DND-41 (cell line): ENCODE measurements around the gene MUC5B.

Experiments
- ATAC-seq: fragments of 200-7000 bp; cut with Tn5 transposase; 3 replicates; pipeline ENCODE4 v1.9.1; 2021; ENCODE audit warnings: low read depth; ENCODE audit not compliant: insufficient read depth
- DNase-seq: peaks from one replicate; pipeline ENCODE4 v3.0.0-alpha.2; 2020
- H2AFZ ChIP-seq: 2 replicates; pipeline ENCODE4 v1.6.0; 2012; ENCODE audit warnings: low read depth, low read length
- H3K27ac ChIP-seq: 2 replicates; pipeline ENCODE4 v1.5.1; 2012; ENCODE audit warnings: low read length, inconsistent platforms
- H3K27me3 ChIP-seq: fragments of 200-600 bp; sonication (generic); 2 replicates; pipeline ENCODE4 v1.6.0; 2012; ENCODE audit warnings: low read length, mild to moderate bottlenecking, inconsistent platforms; ENCODE audit not compliant: insufficient read depth, poor library complexity
- H3K36me3 ChIP-seq: 2 replicates; pipeline ENCODE4 v1.5.1; 2012; ENCODE audit warnings: low read length, inconsistent platforms; ENCODE audit not compliant: insufficient read depth
- H3K4me1 ChIP-seq: 2 replicates; pipeline ENCODE4 v1.5.1; 2012; ENCODE audit warnings: mild to moderate bottlenecking, low read length; ENCODE audit not compliant: insufficient read depth
- H3K4me2 ChIP-seq: 2 replicates; pipeline ENCODE4 v1.6.0; 2012; ENCODE audit warnings: mild to moderate bottlenecking, moderate library complexity, low read length, inconsistent platforms; ENCODE audit not compliant: insufficient read depth
- H3K4me3 ChIP-seq, 2 experiments: fragments of 200-600 bp in 1 of 2; shearing (Covaris generic) in 1 of 2; 2 replicates each; pipeline ENCODE4 v1.5.1; 2012 to 2016; ENCODE audit warnings: inconsistent platforms in 2 of 2, low read length in 2 of 2, mild to moderate bottlenecking in 2 of 2, low read depth in 1 of 2, moderate library complexity in 1 of 2
- H3K79me2 ChIP-seq: 2 replicates; pipeline ENCODE4 v1.6.0; 2012; ENCODE audit warnings: low read length, inconsistent platforms; ENCODE audit not compliant: insufficient read depth
- H3K9ac ChIP-seq: 2 replicates; pipeline ENCODE4 v1.6.0; 2012; ENCODE audit warnings: low read depth, mild to moderate bottlenecking, inconsistent platforms, low read length, moderate library complexity
- H3K9me3 ChIP-seq: 2 replicates; pipeline ENCODE4 v1.5.1; 2012; ENCODE audit warnings: low read length, moderate library complexity, mild to moderate bottlenecking, inconsistent platforms; ENCODE audit not compliant: insufficient read depth, severe bottlenecking
- H4K20me1 ChIP-seq: 2 replicates; pipeline ENCODE4 v1.6.0; 2012; ENCODE audit warnings: low read length; ENCODE audit not compliant: insufficient read depth
- CTCF ChIP-seq: IDR thresholded peaks from 2 replicates; pipeline ENCODE4 v1.5.1; 2012; ENCODE audit warnings: borderline replicate concordance, low read length, moderate library complexity, mild to moderate bottlenecking; ENCODE audit not compliant: poor library complexity, severe bottlenecking; ENCODE audit errors: extremely low read depth
- EZH2 ChIP-seq: IDR thresholded peaks from 3 replicates; pipeline ENCODE4 v1.6.1; 2012; ENCODE audit warnings: borderline replicate concordance, low read depth, mild to moderate bottlenecking, moderate library complexity, low read length, inconsistent platforms; ENCODE audit not compliant: severe bottlenecking

Gene MUC5B

GRCh38 chr11:1254733-1255132 lies 31.9 kb downstream of the MUC5B start:
- no peaks in the 10 kb centered on the region for H3K79me2 ChIP-seq
- H3K4me2 ChIP-seq, result no peak overlapping the region
- no peak overlapping the region for H3K27ac ChIP-seq
- no peak overlapping the region for H3K9ac ChIP-seq
- DNase-seq (no peak), ATAC-seq (no peak)
- H4K20me1 ChIP-seq, result no peaks in the 10 kb centered on the region
- TF ChIP-seq CTCF, result no peak
- TF ChIP-seq EZH2, result no peak
- no peaks in the 10 kb centered on the region for H3K4me1 ChIP-seq
- H2AFZ ChIP-seq, result no peak overlapping the region
- H3K36me3 ChIP-seq, result no peaks in the 10 kb centered on the region
- no peaks in the 10 kb centered on the region for H3K27me3 ChIP-seq
- no peak overlapping the region for H3K4me3 ChIP-seq
- H3K9me3 ChIP-seq, result peaks cover 14% of the 10 kb centered on the region

GRCh38 chr11:1255151-1255550 lies 32.3 kb downstream of the MUC5B start:
- Histone ChIP-seq H3K4me1 (no peaks in the 10 kb centered on the region), H3K27me3 (no peaks in the 10 kb centered on the region), H3K27ac (no peak overlapping the region), H4K20me1 (no peaks in the 10 kb centered on the region), H2AFZ (no peak overlapping the region), H3K79me2 (no peaks in the 10 kb centered on the region), H3K4me3 (no peak overlapping the region), H3K36me3 (no peaks in the 10 kb centered on the region), H3K9me3 (peaks cover 14% of the 10 kb centered on the region), H3K9ac (no peak overlapping the region), H3K4me2 (no peak overlapping the region)
- TF ChIP-seq EZH2, result no peak
- no peak for TF ChIP-seq CTCF
- no peak for DNase-seq
- no peak for ATAC-seq

GRCh38 chr11:1256257-1257045 lies 33.6 kb downstream of the MUC5B start:
- Histone ChIP-seq H3K9ac (no peak overlapping the region), H3K9me3 (peaks cover 4% of the 10 kb centered on the region), H3K4me3 (no peak overlapping the region), H4K20me1 (no peaks in the 10 kb centered on the region), H2AFZ (no peak overlapping the region), H3K27ac (no peak overlapping the region), H3K36me3 (no peaks in the 10 kb centered on the region), H3K4me2 (no peak overlapping the region), H3K79me2 (no peaks in the 10 kb centered on the region), H3K4me1 (peaks cover 2% of the 10 kb centered on the region; the same call in 1 of the 2 replicates), H3K27me3 (no peaks in the 10 kb centered on the region)
- ATAC-seq, result no peak
- no peak for TF ChIP-seq EZH2
- TF ChIP-seq CTCF, result no peak
- no peak for DNase-seq
